Neural progenitor cell (in vitro differentiated cells): ENCODE results near the gene FBXO10. TPM values are rescaled to one million over a fixed set of nuclear protein-coding genes. Genes with fewer than 3 reads are reported as not detected.
A peak's percentile ranks its signal among the peaks of the same experiment; 100 is the strongest.
"Not testable (repeated sequence)": the region's sequence is repeated elsewhere in the genome, so short reads cannot be mapped to it uniquely, and the experiment has no call there.

ENCODE experiments used
- DNase-seq: peaks from one replicate; pipeline ENCODE4 v3.0.0-alpha.2; 2016; ENCODE audit warnings: low spot score
- H2AFZ ChIP-seq: fragments of 200-600 bp; sonication (generic); replicated peaks from 2 replicates; pipeline ENCODE4 v1.6.1; 2016; ENCODE audit warnings: antibody characterized with exemption
- H3F3A ChIP-seq: fragments of 200-600 bp; sonication (generic); 2 replicates; pipeline ENCODE4 v1.6.1; 2016; ENCODE audit warnings: antibody characterized with exemption, low read depth
- H3K27ac ChIP-seq: fragments of 200-600 bp; sonication (generic); 2 replicates; pipeline ENCODE4 v1.5.1; 2016; ENCODE audit warnings: mild to moderate bottlenecking
- H3K27me3 ChIP-seq: fragments of 200-600 bp; sonication (generic); 2 replicates; pipeline ENCODE4 v1.6.1; 2016; ENCODE audit warnings: mild to moderate bottlenecking, moderate library complexity
- H3K36me3 ChIP-seq: fragments of 200-600 bp; sonication (generic); 2 replicates; pipeline ENCODE4 v1.5.1; 2016
- H3K4me1 ChIP-seq: fragments of 200-600 bp; sonication (generic); 2 replicates; pipeline ENCODE4 v1.6.1; 2016; ENCODE audit warnings: mixed run types
- H3K4me2 ChIP-seq: fragments of 200-600 bp; sonication (generic); 2 replicates; pipeline ENCODE4 v1.6.1; 2016
- H3K4me3 ChIP-seq: fragments of 200-600 bp; sonication (generic); 2 replicates; pipeline ENCODE4 v1.5.1; 2016
- H3K79me2 ChIP-seq: fragments of 200-600 bp; sonication (generic); 2 replicates; pipeline ENCODE4 v1.6.1; 2016; ENCODE audit warnings: low read depth
- H3K9ac ChIP-seq: fragments of 200-600 bp; sonication (generic); 2 replicates; pipeline ENCODE4 v1.6.1; 2016
- H3K9me3 ChIP-seq: fragments of 200-600 bp; sonication (generic); 2 replicates; pipeline ENCODE4 v1.5.1; 2016; ENCODE audit warnings: low read depth
- H4K20me1 ChIP-seq: fragments of 200-600 bp; sonication (generic); 2 replicates; pipeline ENCODE4 v1.6.1; 2016; ENCODE audit warnings: low read depth
- H3K27ac Mint-ChIP-seq: 3 replicates; pipeline ENCODE4 v1.8.0; 2021; ENCODE audit warnings: mixed read lengths
- H3K27me3 Mint-ChIP-seq: 2 replicates; pipeline ENCODE4 v1.8.0; 2022; ENCODE audit warnings: low read depth, mild to moderate bottlenecking, inconsistent platforms, moderate library complexity, mixed read lengths; ENCODE audit not compliant: insufficient read depth
- H3K36me3 Mint-ChIP-seq: 3 replicates; pipeline ENCODE4 v1.8.0; 2021; ENCODE audit warnings: mixed read lengths
- H3K4me1 Mint-ChIP-seq: 3 replicates; pipeline ENCODE4 v1.8.0; 2021; ENCODE audit warnings: mixed read lengths
- H3K4me3 Mint-ChIP-seq: 3 replicates; pipeline ENCODE4 v1.8.0; 2021; ENCODE audit warnings: mild to moderate bottlenecking, moderate library complexity, mixed read lengths
- H3K9me3 Mint-ChIP-seq: 3 replicates; pipeline ENCODE4 v1.8.0; 2020; ENCODE audit warnings: mixed read lengths
- CTCF ChIP-seq: fragments of 200-600 bp; sonication (generic); IDR thresholded peaks from 2 replicates; pipeline ENCODE4 v1.5.1; 2017; ENCODE audit warnings: antibody characterized with exemption, mild to moderate bottlenecking
- EZH2 ChIP-seq: fragments of 200-600 bp; sonication (generic); IDR thresholded peaks from 2 replicates; pipeline ENCODE4 v1.6.1; 2017; ENCODE audit warnings: antibody characterized with exemption, mild to moderate bottlenecking, moderate library complexity
- EZH2phosphoT487 ChIP-seq: fragments of 200-600 bp; sonication (generic); IDR thresholded peaks from 2 replicates; pipeline ENCODE4 v1.6.1; 2017; ENCODE audit warnings: antibody characterized with exemption
- total RNA-seq: library from RNA; depleted of rRNA; stranded (reverse); fragments of >200 nt; gene quantifications from 2 replicates; pipeline ENCODE4 v1.2.3, GENCODE V29; 2015; ENCODE audit warnings: low replicate concordance

Gene FBXO10
- total RNA-seq, 1 donor from 2014 or later = 13.4 TPM

DNA sequence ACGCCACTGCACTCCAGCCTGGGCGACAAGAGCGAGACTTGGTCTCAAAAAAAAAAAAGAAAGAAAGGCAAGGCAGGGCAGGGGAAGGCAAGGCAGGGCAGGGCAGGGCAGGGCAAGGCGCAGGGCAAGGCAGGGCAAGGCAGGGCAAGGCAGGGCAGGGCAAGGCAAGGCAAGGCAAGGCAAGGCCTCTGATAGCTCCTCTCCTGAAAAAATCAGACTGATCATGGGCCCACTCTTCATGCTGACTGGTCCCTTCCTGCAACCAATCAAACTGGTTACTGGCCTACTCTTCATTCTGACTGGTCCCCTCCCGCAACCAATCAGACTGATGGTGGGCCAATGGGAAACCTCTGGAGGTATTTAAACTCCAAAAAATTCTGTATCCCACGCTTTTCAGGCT, 107.6 kb downstream of the FBXO10 start:
- TF ChIP-seq CTCF (no peak), EZH2 (no peak), EZH2phosphoT487 (no peak)
- peaks cover 27% of the 10 kb centered on the region for H3K4me1 Mint-ChIP-seq
- no peak overlapping the region for H3K4me3 Mint-ChIP-seq
- H3K36me3 Mint-ChIP-seq = no peaks in the 10 kb centered on the region
- peaks cover 13% of the 10 kb centered on the region for H3K27me3 Mint-ChIP-seq
- Histone ChIP-seq H3K4me3 (no peak overlapping the region), H3K9me3 (no peaks in the 10 kb centered on the region), H3K79me2 (peaks cover 11% of the 10 kb centered on the region), H4K20me1 (peaks cover 9% of the 10 kb centered on the region), H3K36me3 (no peaks in the 10 kb centered on the region), H3F3A (peaks cover 67% of the 10 kb centered on the region), H3K9ac (no peak overlapping the region), H3K4me1 (peaks cover 24% of the 10 kb centered on the region), H3K4me2 (no peak overlapping the region), H2AFZ (no peak overlapping the region), H3K27me3 (no peaks in the 10 kb centered on the region), H3K27ac (no peak overlapping the region)
- H3K9me3 Mint-ChIP-seq = peaks cover 7% of the 10 kb centered on the region
- DNase-seq = no peak
- H3K27ac Mint-ChIP-seq = no peak overlapping the region

DNA sequence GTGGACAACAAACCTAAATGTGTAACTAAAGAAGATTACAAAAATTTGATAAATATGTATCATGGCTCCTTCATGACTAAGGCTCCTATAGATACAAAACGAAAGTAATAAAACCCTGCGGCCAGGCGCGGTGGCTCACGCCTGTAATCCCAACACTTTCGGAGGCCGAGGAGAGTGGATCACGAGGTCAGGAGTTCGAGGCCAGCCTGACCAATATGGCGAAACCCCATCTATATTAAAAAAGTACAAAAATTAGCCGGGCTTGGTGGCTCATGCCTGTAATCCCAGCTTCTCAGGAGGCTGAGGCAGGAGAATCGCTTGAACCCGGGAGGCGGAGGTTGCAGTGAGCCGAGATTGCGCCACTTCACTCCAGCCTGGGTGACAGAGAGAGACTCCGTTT, 108.7 kb downstream of the FBXO10 start:
- H3K27me3 Mint-ChIP-seq, H3K9ac ChIP-seq, H2AFZ ChIP-seq, DNase-seq, H3K9me3 ChIP-seq, H3K4me3 ChIP-seq, H3K27me3 ChIP-seq, H3K36me3 Mint-ChIP-seq, H3K36me3 ChIP-seq, H3K9me3 Mint-ChIP-seq, H3K4me2 ChIP-seq, H3K27ac Mint-ChIP-seq, H3K4me3 Mint-ChIP-seq, H3K27ac ChIP-seq: not testable (repeated sequence)
- Histone ChIP-seq H4K20me1 (peaks cover 20% of the 10 kb centered on the region), H3K4me1 (peaks cover 31% of the 10 kb centered on the region), H3F3A (peaks cover 56% of the 10 kb centered on the region), H3K79me2 (peaks cover 22% of the 10 kb centered on the region)
- H3K4me1 Mint-ChIP-seq = peaks cover 33% of the 10 kb centered on the region

- Histone ChIP-seq H3K79me2 (peaks cover 36% of the 10 kb centered on the region), H3K4me3 (peak overlapping the region; percentile 90), H3K9ac (peak overlapping the region; percentile 49), H3K4me2 (peak overlapping the region; percentile 70), H3K9me3 (no peaks in the 10 kb centered on the region), H3K4me1 (peaks cover 25% of the 10 kb centered on the region), H2AFZ (peak overlapping the region; percentile 35), H3K36me3 (no peaks in the 10 kb centered on the region), H3K27ac (peak overlapping the region; percentile 95), H4K20me1 (peaks cover 31% of the 10 kb centered on the region), H3F3A (peaks cover 42% of the 10 kb centered on the region), H3K27me3 (no peaks in the 10 kb centered on the region)
- Mint-ChIP-seq H3K4me1 (peaks cover 27% of the 10 kb centered on the region), H3K27me3 (peaks cover 5% of the 10 kb centered on the region), H3K27ac (peak overlapping the region; percentile 99), H3K4me3 (peak overlapping the region; percentile 95), H3K36me3 (peaks cover 10% of the 10 kb centered on the region), H3K9me3 (no peaks in the 10 kb centered on the region)
- DNase-seq = peak; percentile 91
- no peak for TF ChIP-seq CTCF
- TF ChIP-seq EZH2phosphoT487 = no peak
- TF ChIP-seq EZH2 = no peak
Measured at GRCh38 chr9:37466037-37466709, 110.0 kb downstream of the FBXO10 start.

DNA sequence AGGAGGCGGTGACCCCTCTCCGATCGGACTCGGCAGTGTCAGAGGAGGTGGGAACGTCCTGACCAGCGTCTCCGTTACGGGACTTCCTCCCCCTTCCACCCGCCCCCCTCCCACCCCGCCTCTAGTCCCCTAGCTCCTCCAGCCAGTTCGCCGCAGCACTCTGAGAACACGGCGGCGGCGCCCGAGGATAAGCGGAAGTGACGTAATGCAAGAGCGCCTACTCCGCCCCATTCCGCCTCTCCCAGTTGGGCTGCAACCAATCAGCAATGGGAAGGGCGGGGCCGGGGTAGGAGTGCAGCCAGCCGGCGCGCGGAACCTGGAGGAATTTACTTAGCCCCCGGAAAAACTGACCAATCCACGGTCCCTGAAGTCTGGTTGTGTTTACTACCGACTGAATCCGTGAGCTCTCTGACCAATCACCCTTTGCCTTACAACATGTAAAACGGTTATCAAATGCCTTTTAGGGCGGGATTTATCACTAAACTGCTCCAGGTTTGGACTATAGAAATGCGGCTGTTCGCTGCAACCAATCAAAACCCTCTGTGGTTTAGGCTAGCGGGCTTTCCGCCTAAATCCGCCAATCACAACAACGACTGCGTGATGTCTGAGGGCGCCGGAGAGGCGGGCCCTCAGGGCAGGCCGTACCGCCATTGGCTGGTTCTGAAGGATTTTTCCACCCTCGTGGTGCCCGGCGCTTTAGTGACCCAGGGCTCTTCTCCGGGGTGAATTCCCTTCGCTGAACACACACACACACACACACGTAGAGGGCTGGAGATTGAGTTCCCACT, 110.7 kb downstream of the FBXO10 start, which contains the start of gene ZBTB5:
Gene ZBTB5, minus strand, starts transcription at position 202 of the 788 bp plus-strand sequence. CDS start 22,899 bp downstream, outside the sequence.
- peaks cover 37% of the 10 kb centered on the region for H3F3A ChIP-seq
- Mint-ChIP-seq H3K4me1 (peaks cover 29% of the 10 kb centered on the region), H3K4me3 (peak within 1 kb of the TSS; percentile 95), H3K27ac (peak within 1 kb of the TSS; percentile 99), H3K27me3 (peaks cover 5% of the 10 kb centered on the region), H3K36me3 (peaks cover 15% of the 10 kb centered on the region), H3K9me3 (no peaks in the 10 kb centered on the region)
- peak within 1 kb of the TSS; percentile 90 for H3K4me2 ChIP-seq
- H3K27ac ChIP-seq = peak within 1 kb of the TSS; percentile 96
- no peaks in the 10 kb centered on the region for H3K36me3 ChIP-seq
- H3K9ac ChIP-seq = peak within 1 kb of the TSS; percentile 73
- peak within 1 kb of the TSS; percentile 90 for H3K4me3 ChIP-seq
- peaks cover 22% of the 10 kb centered on the region for H3K4me1 ChIP-seq
- H3K79me2 ChIP-seq = peaks cover 43% of the 10 kb centered on the region
- H4K20me1 ChIP-seq = peaks cover 39% of the 10 kb centered on the region
- H3K27me3 ChIP-seq = no peaks in the 10 kb centered on the region
- peak; percentile 100 for DNase-seq
- H2AFZ ChIP-seq = peak within 1 kb of the TSS; percentile 81
- TF ChIP-seq EZH2phosphoT487 (no peak), CTCF (no peak), EZH2 (no peak)
- no peaks in the 10 kb centered on the region for H3K9me3 ChIP-seq
